22Rv1 (cell line): ENCODE results near the gene PID1.

Source experiments
- H3K27ac ChIP-seq: fragments of 450-650 bp; 2 replicates; pipeline ENCODE4 v1.5.1; 2017
- CTCF ChIP-seq: fragments of 450-650 bp; IDR thresholded peaks from 2 replicates; pipeline ENCODE4 v1.5.1; 2017; ENCODE audit warnings: mild to moderate bottlenecking
- ZFX ChIP-seq: fragments of 450-650 bp; IDR thresholded peaks from 2 replicates; pipeline ENCODE4 v1.6.1; 2017; ENCODE audit warnings: antibody characterized with exemption, borderline replicate concordance

The PID1 gene

GRCh38 chr2:229297247-229297646 is 26.2 kb upstream of the PID1 start:
- no peak overlapping the region for H3K27ac ChIP-seq
- TF ChIP-seq CTCF (no peak), ZFX (no peak)

GRCh38 chr2:229296536-229296935 is 25.4 kb upstream of the PID1 start:
- TF ChIP-seq ZFX (no peak), CTCF (no peak)
- H3K27ac ChIP-seq = no peak overlapping the region

- TF ChIP-seq ZFX (no peak), CTCF (no peak)
- H3K27ac ChIP-seq = no peak overlapping the region
Measured at GRCh38 chr2:229296016-229296415, 24.9 kb upstream of the PID1 start.

- H3K27ac ChIP-seq = no peak overlapping the region
- no peak for TF ChIP-seq ZFX
- TF ChIP-seq CTCF = no peak
Measured at GRCh38 chr2:229287823-229288222, 16.7 kb upstream of the PID1 start.

GRCh38 chr2:229282758-229283546 is 11.9 kb upstream of the PID1 start:
- no peak for TF ChIP-seq CTCF
- no peak for TF ChIP-seq ZFX
- H3K27ac ChIP-seq = no peak overlapping the region

- H3K27ac ChIP-seq = no peak overlapping the region
- TF ChIP-seq CTCF (no peak), ZFX (no peak)
Measured at GRCh38 chr2:229279516-229279915, 8.4 kb upstream of the PID1 start.

GRCh38 chr2:229275506-229275905 is 4.4 kb upstream of the PID1 start:
- TF ChIP-seq CTCF (no peak), ZFX (no peak)
- H3K27ac ChIP-seq = no peak overlapping the region
